HL-60 (cell line): Measurements from ENCODE around the gene KSR2.

Experiments used
- CTCF ChIP-seq: IDR thresholded peaks from one replicate; pipeline ENCODE4 v1.5.1; 2011; ENCODE audit warnings: low read length, control low read depth, inconsistent platforms; ENCODE audit not compliant: insufficient read depth
- POLR2AphosphoS5 ChIP-seq: IDR thresholded peaks from 2 replicates; pipeline ENCODE4 v1.6.1; 2012; ENCODE audit warnings: low read depth
- REST ChIP-seq: IDR thresholded peaks from 2 replicates; pipeline ENCODE4 v1.6.1; 2012; ENCODE audit warnings: low read depth; ENCODE audit not compliant: insufficient replicate concordance
- SPI1 ChIP-seq: IDR thresholded peaks from 2 replicates; pipeline ENCODE4 v1.6.1; 2012; ENCODE audit warnings: low read depth, mild to moderate bottlenecking, borderline replicate concordance

GRCh38 chr12:117577122-117577657 lies 391.6 kb downstream of the KSR2 start:
- TF ChIP-seq CTCF (no peak), POLR2AphosphoS5 (no peak), SPI1 (no peak), REST (no peak)
